Fibroblast of the aortic adventitia (primary cell): ENCODE results near the gene DPT. TPM values are rescaled to one million over a fixed set of nuclear protein-coding genes. Genes with fewer than 3 reads are reported as not detected.

Source experiments
- DNase-seq: peaks from one replicate; pipeline ENCODE4 v3.0.0-alpha.2; 2010; ENCODE audit warnings: low read depth
- H3K4me3 ChIP-seq: 2 replicates; pipeline ENCODE4 v1.5.1; 2011; ENCODE audit warnings: low read depth, mild to moderate bottlenecking, control low read depth, low read length, moderate library complexity
- CTCF ChIP-seq: IDR thresholded peaks from 2 replicates; pipeline ENCODE4 v1.5.1; 2011; ENCODE audit warnings: mild to moderate bottlenecking, low read length, control low read depth, inconsistent platforms; ENCODE audit not compliant: insufficient read depth
- total RNA-seq: library from RNA; depleted of rRNA; stranded (reverse); fragments of >200 nt; gene quantifications from 2 replicates; pipeline ENCODE4 v1.2.3, GENCODE V29; 2012; ENCODE audit warnings: low replicate concordance

The DPT gene
- total RNA-seq, 1 donor: 8.8 TPM

- no peak for TF ChIP-seq CTCF
- DNase-seq: no peak
- no peak overlapping the region for H3K4me3 ChIP-seq
Observed at GRCh38 chr1:168731244-168731953, 2.4 kb upstream of the DPT start.

- no peak overlapping the region for H3K4me3 ChIP-seq
- DNase-seq: no peak
- TF ChIP-seq CTCF: no peak
Observed at GRCh38 chr1:168729405-168729802, 398 bp upstream of the DPT start.

- TF ChIP-seq CTCF: no peak
- DNase-seq: no peak
- H3K4me3 ChIP-seq: no peak overlapping the region
Observed at GRCh38 chr1:168726719-168727118, 2.3 kb downstream of the DPT start.

GRCh38 chr1:168726281-168726680, 2.7 kb downstream of the DPT start:
- no peak for TF ChIP-seq CTCF
- no peak overlapping the region for H3K4me3 ChIP-seq
- no peak for DNase-seq

GRCh38 chr1:168725831-168726230, 3.2 kb downstream of the DPT start:
- H3K4me3 ChIP-seq: no peak overlapping the region
- DNase-seq: no peak
- TF ChIP-seq CTCF: no peak

- no peak for TF ChIP-seq CTCF
- no peak overlapping the region for H3K4me3 ChIP-seq
- no peak for DNase-seq
Observed at GRCh38 chr1:168725060-168725459, 3.9 kb downstream of the DPT start.

GRCh38 chr1:168723000-168723399, 6.0 kb downstream of the DPT start:
- no peak for TF ChIP-seq CTCF
- H3K4me3 ChIP-seq: no peak overlapping the region
- no peak for DNase-seq
